Measurements from ENCODE around the gene DEDD2.

DEDD2 gene

DNA sequence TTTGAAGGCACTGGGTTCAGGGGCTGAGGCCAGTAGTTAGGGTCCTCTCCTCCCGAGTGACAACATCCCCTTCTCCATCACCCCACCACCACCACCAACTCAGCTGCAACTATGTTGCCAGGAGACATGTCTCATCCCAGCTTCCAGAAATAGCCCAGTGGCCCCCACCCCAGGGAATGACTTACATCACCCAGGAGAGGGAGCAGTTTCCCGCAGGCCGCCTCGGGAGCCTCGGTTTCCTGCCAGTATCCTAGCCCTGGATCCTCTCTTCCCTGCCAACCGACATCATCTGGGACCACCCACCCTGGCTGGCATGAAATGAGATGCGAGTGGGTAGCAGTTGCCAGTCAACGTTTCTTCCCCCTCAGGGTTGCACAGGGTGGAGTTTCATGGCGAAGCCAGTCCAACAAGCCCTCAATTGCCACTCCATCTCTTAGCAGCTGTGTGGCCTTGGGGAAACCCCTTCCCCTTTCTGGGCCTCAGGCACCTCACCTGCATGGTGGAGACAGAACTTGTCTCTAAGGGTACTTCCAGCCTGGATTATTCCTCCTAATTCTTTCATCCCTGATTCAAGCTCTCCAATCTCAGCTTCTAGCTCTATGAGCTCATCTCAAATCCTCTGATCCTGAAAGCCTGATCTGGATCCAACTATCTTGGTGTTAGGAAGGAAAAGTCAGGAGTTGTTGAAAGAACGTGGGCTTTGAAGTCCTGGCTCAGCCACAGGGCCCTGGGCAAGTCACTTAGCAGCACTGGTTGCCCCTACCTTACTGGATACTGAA lies 28.9 kb upstream of the DEDD2 start:
- DNase-seq (ENCODE audit: low read depth) = no peak
- H3K4me3 ChIP-seq (ENCODE audit: low read length) = no peak overlapping the region
- TF ChIP-seq, protein P1, sequence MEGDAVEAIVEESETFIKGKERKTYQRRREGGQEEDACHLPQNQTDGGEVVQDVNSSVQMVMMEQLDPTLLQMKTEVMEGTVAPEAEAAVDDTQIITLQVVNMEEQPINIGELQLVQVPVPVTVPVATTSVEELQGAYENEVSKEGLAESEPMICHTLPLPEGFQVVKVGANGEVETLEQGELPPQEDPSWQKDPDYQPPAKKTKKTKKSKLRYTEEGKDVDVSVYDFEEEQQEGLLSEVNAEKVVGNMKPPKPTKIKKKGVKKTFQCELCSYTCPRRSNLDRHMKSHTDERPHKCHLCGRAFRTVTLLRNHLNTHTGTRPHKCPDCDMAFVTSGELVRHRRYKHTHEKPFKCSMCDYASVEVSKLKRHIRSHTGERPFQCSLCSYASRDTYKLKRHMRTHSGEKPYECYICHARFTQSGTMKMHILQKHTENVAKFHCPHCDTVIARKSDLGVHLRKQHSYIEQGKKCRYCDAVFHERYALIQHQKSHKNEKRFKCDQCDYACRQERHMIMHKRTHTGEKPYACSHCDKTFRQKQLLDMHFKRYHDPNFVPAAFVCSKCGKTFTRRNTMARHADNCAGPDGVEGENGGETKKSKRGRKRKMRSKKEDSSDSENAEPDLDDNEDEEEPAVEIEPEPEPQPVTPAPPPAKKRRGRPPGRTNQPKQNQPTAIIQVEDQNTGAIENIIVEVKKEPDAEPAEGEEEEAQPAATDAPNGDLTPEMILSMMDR (conservative IDR thresholded peaks at IDR 0.05; ENCODE audit: low read depth, low read length) = peak; percentile 74

DNA sequence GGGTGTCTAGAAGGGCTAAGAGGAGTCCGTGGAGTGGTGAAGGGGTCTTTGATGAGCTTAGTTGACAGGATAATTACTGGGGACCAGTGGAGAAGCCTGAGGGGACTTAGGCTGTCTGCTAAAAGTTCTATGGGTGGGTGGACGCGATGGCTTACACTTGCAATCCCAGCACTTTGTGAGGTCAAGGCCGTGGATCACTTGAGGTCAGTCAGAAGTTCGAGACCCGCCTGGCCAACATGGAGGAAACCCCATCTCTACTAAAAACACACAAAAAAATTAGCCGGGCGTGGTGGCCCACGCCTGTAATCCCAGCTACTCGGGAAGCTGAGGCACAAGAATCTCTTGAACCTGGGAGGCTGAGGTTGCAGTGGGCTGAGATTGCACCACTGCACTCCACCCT lies 27.8 kb upstream of the DEDD2 start:
- TF ChIP-seq, protein P1 (conservative IDR thresholded peaks at IDR 0.05; ENCODE audit: low read depth, low read length) = no peak
- no peak for DNase-seq (ENCODE audit: low read depth)
- H3K4me3 ChIP-seq (ENCODE audit: low read length) = no peak overlapping the region

DNA sequence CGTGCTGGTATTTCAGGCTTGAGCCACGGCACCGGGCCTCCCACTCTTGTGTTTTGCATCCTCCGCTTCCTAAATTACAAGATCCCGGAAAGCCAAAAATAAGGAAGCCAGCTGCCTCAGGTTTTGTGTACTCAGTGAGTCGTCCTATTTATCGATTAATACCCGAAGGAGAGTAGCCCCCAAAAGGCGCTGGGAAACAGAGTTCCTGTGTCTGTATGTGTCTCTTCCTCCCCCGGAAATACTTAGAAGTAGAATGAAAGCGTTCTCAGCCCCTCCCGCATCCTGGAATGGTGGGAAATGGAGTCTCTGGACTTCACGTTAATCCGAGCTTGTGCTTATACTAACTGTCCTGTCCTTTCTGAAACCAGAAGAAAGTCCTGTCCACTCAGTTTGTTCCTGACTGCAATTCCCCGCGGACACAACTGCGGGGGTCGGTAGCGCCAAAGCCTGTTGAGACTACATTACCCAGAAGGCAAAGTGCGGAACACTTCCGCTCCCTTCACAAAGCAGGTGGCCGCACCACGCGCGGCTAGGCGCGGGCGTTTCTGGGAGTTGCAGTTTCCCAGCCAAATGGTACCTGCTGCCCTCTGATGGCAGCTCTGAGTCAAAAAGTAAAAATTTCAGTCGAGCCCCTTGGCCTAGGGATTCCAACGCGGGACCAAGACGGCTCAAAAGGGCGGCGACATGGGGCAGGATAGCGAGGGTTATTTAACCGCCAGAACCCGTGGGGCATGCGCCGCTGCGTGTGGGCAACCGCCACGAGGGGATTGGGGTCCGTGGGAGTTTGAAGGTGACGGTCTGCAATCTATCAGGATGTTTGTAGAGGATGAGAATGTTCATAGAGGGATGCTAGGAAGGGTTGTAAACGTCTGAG lies 27.1 kb upstream of the DEDD2 start:
- peak overlapping the region; percentile 80 for H3K4me3 ChIP-seq (ENCODE audit: low read length)
- TF ChIP-seq, protein P1 (conservative IDR thresholded peaks at IDR 0.05; ENCODE audit: low read depth, low read length) = peak; percentile 66
- DNase-seq (ENCODE audit: low read depth) = peak; percentile 82

DNA sequence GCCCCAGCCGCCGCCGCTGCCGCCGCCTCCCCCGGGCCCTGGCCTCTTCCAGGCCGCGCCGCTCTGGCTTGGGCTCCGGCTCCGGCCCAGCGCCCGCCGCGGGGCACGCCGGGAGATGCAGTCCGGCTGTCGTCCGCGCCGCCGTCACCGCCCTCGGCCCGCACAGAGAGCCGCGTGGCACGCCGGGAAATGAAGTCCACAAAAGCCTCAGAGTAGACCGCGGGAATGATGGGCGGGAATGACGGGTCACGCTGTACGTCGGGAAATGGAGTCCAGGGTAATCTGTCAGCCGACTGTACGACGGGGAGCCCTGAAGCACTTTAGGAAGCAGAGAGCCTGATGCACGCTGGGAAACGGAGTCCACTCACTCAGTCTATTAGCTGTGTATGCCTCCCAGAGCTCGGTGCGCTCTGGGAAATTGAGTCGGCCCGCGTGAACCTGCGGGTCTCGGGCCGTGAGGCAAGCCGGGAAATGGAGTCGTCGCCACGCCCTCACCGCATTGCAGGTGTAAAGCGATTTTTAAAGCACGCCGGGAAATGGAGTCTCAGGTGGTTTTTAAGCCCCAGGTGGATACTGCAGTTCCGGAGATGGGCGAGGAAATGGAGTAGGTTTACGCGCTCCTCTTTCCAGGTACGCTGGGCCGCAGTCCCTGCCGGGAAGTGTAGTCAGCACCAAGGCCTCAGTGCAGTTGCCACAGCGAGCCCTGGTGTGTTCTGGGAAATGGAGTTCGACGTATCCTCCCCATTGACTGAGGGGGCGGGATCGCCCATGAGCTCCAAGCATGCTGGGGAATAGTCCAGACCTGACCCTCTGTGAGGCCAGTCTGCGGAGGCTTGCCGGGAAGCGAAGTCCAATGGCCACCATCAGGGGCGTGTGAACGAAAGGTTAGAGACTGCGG lies 25.3 kb upstream of the DEDD2 start, which contains the start of gene GSK3A:
Gene GSK3A, minus strand, starts transcription at position 91 of the 898 bp plus-strand sequence. CDS start 137 bp downstream, outside the sequence.
- TF ChIP-seq, protein P1 (conservative IDR thresholded peaks at IDR 0.05; ENCODE audit: low read depth, low read length) = no peak
- peak within 1 kb of the TSS; percentile 85 for H3K4me3 ChIP-seq (ENCODE audit: low read length)
- DNase-seq (ENCODE audit: low read depth) = peak; percentile 99

DNA sequence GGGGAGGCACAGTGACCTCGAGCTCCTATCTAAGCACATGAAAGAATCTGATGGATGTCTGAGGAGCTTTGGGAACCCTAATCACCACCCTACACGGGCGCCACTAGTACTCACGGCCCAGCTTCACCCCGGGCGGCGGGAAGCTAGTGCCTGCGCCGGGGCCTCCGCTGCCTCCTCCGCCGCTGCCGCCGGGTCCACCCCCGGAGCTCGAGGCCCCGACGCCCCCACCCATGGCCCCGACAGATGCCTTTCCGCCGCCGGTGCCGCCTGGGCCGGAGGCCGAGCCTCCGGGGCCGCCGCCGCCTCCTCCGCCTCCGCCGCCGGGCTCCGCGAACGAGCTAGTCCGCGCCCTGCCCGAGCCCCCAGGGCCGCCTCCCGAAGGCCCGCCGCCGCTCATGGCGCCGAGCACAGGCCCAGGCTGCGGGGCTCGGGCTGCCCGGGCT lies 24.6 kb upstream of the DEDD2 start:
- TF ChIP-seq, protein P1 (conservative IDR thresholded peaks at IDR 0.05; ENCODE audit: low read depth, low read length) = no peak
- peak overlapping the region; percentile 85 for H3K4me3 ChIP-seq (ENCODE audit: low read length)
- no peak for DNase-seq (ENCODE audit: low read depth)

DNA sequence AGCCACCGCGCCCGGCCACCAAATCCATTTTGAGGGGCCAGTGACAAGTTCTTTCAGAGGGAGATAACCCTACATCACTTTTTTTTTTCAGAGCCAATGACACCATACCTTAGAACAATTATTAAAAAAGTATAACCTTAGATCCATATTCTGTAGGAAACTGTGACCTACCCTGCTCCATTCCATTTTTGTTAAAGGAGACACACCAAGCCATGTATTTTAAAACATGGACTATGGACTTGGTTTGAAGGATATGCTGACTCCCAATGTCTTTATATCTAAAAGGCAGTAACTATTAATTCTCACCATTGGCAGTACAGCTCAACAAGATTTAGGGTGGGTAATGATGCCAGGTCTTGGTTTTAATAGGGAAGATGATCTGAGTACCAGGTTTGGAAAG lies 23.8 kb upstream of the DEDD2 start:
- TF ChIP-seq, protein P1 (conservative IDR thresholded peaks at IDR 0.05; ENCODE audit: low read depth, low read length) = no peak
- no peak for DNase-seq (ENCODE audit: low read depth)
- H3K4me3 ChIP-seq (ENCODE audit: low read length) = peak overlapping the region; percentile 85
